ENCODE measurements around the gene KIF6.

- TF ChIP-seq CTCF (IDR thresholded peaks at IDR 0.05) (no peak), POLR2A (IDR thresholded peaks at IDR 0.05) (no peak)
These were observed 116.4 kb downstream of the KIF6 start for GRCh38 chr6:39608652-39609345.
